Measurements from ENCODE around the gene TGDS. TPM values are rescaled to one million over a fixed set of nuclear protein-coding genes. Genes with fewer than 3 reads are reported as not detected.

TGDS gene
- total RNA-seq, 2 donors from 2014 or later = 9.0 to 11.3 TPM

GRCh38 chr13:94608586-94608985 is 12.6 kb upstream of the TGDS start:
- intact Hi-C loops (cut with DNase I) = no loop called here
- no peaks in the 10 kb centered on the region for H3K4me1 ChIP-seq (replicated peaks)
- DNase-seq (ENCODE audit: low spot score) = no peak
- H3K27ac ChIP-seq = no peak overlapping the region
- TF ChIP-seq CTCF (IDR thresholded peaks at IDR 0.05) = no peak
- no peak for TF ChIP-seq POLR2AphosphoS5 (IDR thresholded peaks at IDR 0.05)
- no peak for TF ChIP-seq POLR2A (IDR thresholded peaks at IDR 0.05)
- H3K4me3 ChIP-seq = no peak overlapping the region
- WGBS = 50% methylated on average over 1 of the region's 1 CpG
- no peaks in the 10 kb centered on the region for H3K9me3 ChIP-seq
- peaks cover 0 to 6% of the 10 kb centered on the region in 2 donors for H3K36me3 ChIP-seq
- H3K27me3 ChIP-seq (replicated peaks; ENCODE audit: insufficient read depth) = no peaks in the 10 kb centered on the region

DNA sequence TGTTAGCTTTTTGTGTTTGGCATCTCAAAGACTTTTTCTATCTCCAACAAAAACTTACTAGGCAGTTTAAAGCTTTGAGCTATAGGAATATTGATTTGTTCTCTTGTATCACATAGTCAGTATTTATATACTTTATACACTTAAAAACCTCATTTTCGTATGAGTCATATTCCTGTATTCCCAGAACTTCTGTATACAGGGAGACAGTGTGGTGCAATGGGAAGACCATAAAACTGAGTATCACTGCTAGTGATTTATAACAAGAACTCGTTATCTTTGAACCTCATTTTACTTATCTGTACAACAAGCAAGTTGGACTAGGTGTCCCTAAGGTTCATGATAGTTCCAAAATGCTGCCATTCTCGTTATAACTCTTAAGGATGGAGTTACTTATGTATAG is 12.0 kb upstream of the TGDS start:
- TF ChIP-seq POLR2AphosphoS5 (IDR thresholded peaks at IDR 0.05) (no peak), CTCF (IDR thresholded peaks at IDR 0.05) (no peak), POLR2A (IDR thresholded peaks at IDR 0.05) (no peak)
- Histone ChIP-seq H3K9me3 (no peaks in the 10 kb centered on the region), H3K27ac (no peak overlapping the region), H3K4me1 (replicated peaks) (no peaks in the 10 kb centered on the region), H3K27me3 (replicated peaks; ENCODE audit: insufficient read depth) (no peaks in the 10 kb centered on the region), H3K4me3 (no peak overlapping the region), H3K36me3 (peaks cover 0 to 6% of the 10 kb centered on the region in 2 donors)
- intact Hi-C loops (cut with DNase I) = no loop called here
- 78% methylated on average over 3 of the region's 3 CpGs for WGBS
- no peak for DNase-seq (ENCODE audit: low spot score)

GRCh38 chr13:94607056-94607455 is 11.1 kb upstream of the TGDS start:
- Histone ChIP-seq H3K4me1 (replicated peaks) (no peaks in the 10 kb centered on the region), H3K4me3 (no peak overlapping the region), H3K27me3 (replicated peaks; ENCODE audit: insufficient read depth) (no peaks in the 10 kb centered on the region), H3K9me3 (no peaks in the 10 kb centered on the region), H3K36me3 (peaks cover 0 to 6% of the 10 kb centered on the region in 2 donors), H3K27ac (no peak overlapping the region)
- TF ChIP-seq CTCF (IDR thresholded peaks at IDR 0.05) = no peak
- no peak for TF ChIP-seq POLR2AphosphoS5 (IDR thresholded peaks at IDR 0.05)
- no peak for TF ChIP-seq POLR2A (IDR thresholded peaks at IDR 0.05)
- WGBS = 72% methylated on average over 4 of the region's 4 CpGs
- no peak for DNase-seq (ENCODE audit: low spot score)
- intact Hi-C loops (cut with DNase I) = no loop called here

- H3K4me1 ChIP-seq (replicated peaks) = no peaks in the 10 kb centered on the region
- H3K27me3 ChIP-seq (replicated peaks; ENCODE audit: insufficient read depth) = no peaks in the 10 kb centered on the region
- no peak for DNase-seq (ENCODE audit: low spot score)
- no peaks in the 10 kb centered on the region for H3K9me3 ChIP-seq
- peak overlapping the region in 1 of 2 donors; percentile 89 for H3K27ac ChIP-seq
- intact Hi-C loops (cut with DNase I) = no loop called here
- no peak for TF ChIP-seq POLR2AphosphoS5 (IDR thresholded peaks at IDR 0.05)
- no peak for TF ChIP-seq POLR2A (IDR thresholded peaks at IDR 0.05)
- no peak for TF ChIP-seq CTCF (IDR thresholded peaks at IDR 0.05)
- H3K36me3 ChIP-seq = peaks cover 0 to 6% of the 10 kb centered on the region in 2 donors
- peak overlapping the region; percentile 90 to 95 for H3K4me3 ChIP-seq
- 63% methylated on average over 1 of the region's 1 CpG for WGBS
Observed at GRCh38 chr13:94602467-94602866, 6.5 kb upstream of the TGDS start.
